ENCODE measurements around the gene SRRM1.

DNA sequence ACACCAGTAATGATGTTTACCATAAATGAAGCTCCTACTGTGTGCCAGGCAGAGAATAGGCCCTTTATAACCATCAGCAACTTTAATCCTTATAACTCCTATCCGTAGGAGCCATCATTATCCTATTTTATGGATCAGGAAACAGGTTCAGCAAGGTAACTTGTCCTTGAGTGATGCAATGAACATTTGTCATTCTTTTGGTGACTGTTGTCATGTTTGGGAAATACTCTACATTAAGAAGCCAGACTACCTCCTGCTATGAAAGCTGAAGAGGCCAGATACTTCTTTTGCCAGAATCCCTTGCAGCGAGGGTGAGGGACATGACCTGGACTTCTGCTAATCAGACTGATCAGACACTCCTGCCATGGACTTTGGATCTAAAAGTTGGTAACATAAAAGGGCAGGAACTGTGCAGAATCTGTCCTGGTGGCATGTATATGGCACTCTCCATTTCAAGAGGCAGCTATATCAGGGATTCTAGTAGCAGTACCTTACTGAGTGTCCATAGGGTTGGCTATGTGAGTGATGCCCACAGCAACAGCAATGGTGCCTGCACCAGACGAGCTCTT, 33.1 kb upstream of the SRRM1 start:
- TF ChIP-seq, protein P1, sequence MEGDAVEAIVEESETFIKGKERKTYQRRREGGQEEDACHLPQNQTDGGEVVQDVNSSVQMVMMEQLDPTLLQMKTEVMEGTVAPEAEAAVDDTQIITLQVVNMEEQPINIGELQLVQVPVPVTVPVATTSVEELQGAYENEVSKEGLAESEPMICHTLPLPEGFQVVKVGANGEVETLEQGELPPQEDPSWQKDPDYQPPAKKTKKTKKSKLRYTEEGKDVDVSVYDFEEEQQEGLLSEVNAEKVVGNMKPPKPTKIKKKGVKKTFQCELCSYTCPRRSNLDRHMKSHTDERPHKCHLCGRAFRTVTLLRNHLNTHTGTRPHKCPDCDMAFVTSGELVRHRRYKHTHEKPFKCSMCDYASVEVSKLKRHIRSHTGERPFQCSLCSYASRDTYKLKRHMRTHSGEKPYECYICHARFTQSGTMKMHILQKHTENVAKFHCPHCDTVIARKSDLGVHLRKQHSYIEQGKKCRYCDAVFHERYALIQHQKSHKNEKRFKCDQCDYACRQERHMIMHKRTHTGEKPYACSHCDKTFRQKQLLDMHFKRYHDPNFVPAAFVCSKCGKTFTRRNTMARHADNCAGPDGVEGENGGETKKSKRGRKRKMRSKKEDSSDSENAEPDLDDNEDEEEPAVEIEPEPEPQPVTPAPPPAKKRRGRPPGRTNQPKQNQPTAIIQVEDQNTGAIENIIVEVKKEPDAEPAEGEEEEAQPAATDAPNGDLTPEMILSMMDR (IDR thresholded peaks at IDR 0.05) = no peak
- TF ChIP-seq POLR2A (IDR thresholded peaks at IDR 0.05) = no peak
